H1 (cell line): ENCODE data around the gene CNNM2. TPM values are rescaled to one million over a fixed set of nuclear protein-coding genes. Genes with fewer than 3 reads are reported as not detected.

ENCODE experiments used
- CTCF ChIA-PET: fragments of 300-600 bp; sonication (Branson Sonifier 250); formaldehyde crosslinking; loops from one replicate; lab custom pipeline; 2021; ENCODE audit not compliant: partially characterized antibody; lab: Charles Lee
- POLR2A ChIA-PET: fragments of 300-600 bp; sonication (Branson Sonifier 250); formaldehyde crosslinking; loops from one replicate; lab custom pipeline; 2021; ENCODE audit warnings: inconsistent platforms; ENCODE audit not compliant: partially characterized antibody; lab: Charles Lee
- DNase-seq, 2 experiments: peaks; one replicate each; pipeline versions ENCODE4 v3.0.0 to v3.0.0-alpha.2; 2010 to 2022; ENCODE audit warnings: low spot score in 2 of 2, low read depth in 1 of 2, mixed read lengths in 1 of 2
- FAIRE-seq: peaks from 2 replicates; lab custom pipeline; 2011; peaks lifted over from hg19 to GRCh38; lab: Jason Lieb, UNC
- H2AFZ ChIP-seq: 2 replicates; pipeline ENCODE4 v1.8.1; 2012; ENCODE audit warnings: low read length, inconsistent platforms
- H2AK5ac ChIP-seq: 2 replicates; pipeline ENCODE4 v1.6.1; 2013; ENCODE audit warnings: low read depth, low read length
- H2BK120ac ChIP-seq: replicated peaks from 2 replicates; pipeline ENCODE3; 2013; ENCODE audit warnings: low read depth, low read length, inconsistent platforms
- H2BK12ac ChIP-seq: 2 replicates; pipeline ENCODE4 v1.6.1; 2013; ENCODE audit warnings: low read depth, low read length
- H2BK15ac ChIP-seq: 2 replicates; pipeline ENCODE4 v1.6.1; 2013; ENCODE audit warnings: low read length
- H2BK20ac ChIP-seq: 2 replicates; pipeline ENCODE4 v1.6.1; 2013; ENCODE audit warnings: low read length
- H2BK5ac ChIP-seq: 2 replicates; pipeline ENCODE4 v1.6.1; 2013; ENCODE audit warnings: low read depth, low read length
- H3K14ac ChIP-seq: 2 replicates; pipeline ENCODE4 v1.6.1; 2013; ENCODE audit warnings: inconsistent platforms; ENCODE audit not compliant: insufficient read length
- H3K18ac ChIP-seq: 2 replicates; pipeline ENCODE4 v1.6.1; 2013; ENCODE audit warnings: low read length; ENCODE audit errors: extremely low read depth
- H3K23ac ChIP-seq: 2 replicates; pipeline ENCODE4 v1.6.1; 2013; ENCODE audit warnings: inconsistent platforms; ENCODE audit not compliant: insufficient read length
- H3K23me2 ChIP-seq: 2 replicates; pipeline ENCODE4 v1.6.1; 2013; ENCODE audit warnings: low read depth, low read length
- H3K27ac ChIP-seq: 2 replicates; pipeline ENCODE4 v1.6.1; 2011; ENCODE audit warnings: low read depth, low read length, inconsistent platforms
- H3K27me3 ChIP-seq, 4 experiments: replicated peaks in 1 of 4; 1 replicate in 1 of 4; 2 replicates in 3 of 4; pipeline versions ENCODE4 v1.6.1 to v1.8.1; 2011 to 2013; ENCODE audit warnings: low read length in 3 of 4, mild to moderate bottlenecking in 3 of 4, inconsistent platforms in 2 of 4, mixed read lengths in 2 of 4, moderate library complexity in 1 of 4; ENCODE audit not compliant: control insufficient read depth in 3 of 4, insufficient read depth in 3 of 4; ENCODE audit errors: extremely low read depth in 1 of 4
- H3K36me3 ChIP-seq, 4 experiments: 2 replicates each; pipeline versions ENCODE4 v1.6.1 to v1.8.1; 2011 to 2013; ENCODE audit warnings: mild to moderate bottlenecking in 4 of 4, low read length in 3 of 4, moderate library complexity in 2 of 4, control low read depth in 1 of 4, inconsistent platforms in 1 of 4; ENCODE audit not compliant: insufficient read depth in 4 of 4, control insufficient read depth in 2 of 4
- H3K4ac ChIP-seq: replicated peaks from 2 replicates; pipeline ENCODE3; 2013; ENCODE audit warnings: low read length, low read depth, mixed read lengths, inconsistent platforms; ENCODE audit not compliant: insufficient read length
- H3K4me1 ChIP-seq, 4 experiments: replicated peaks in 1 of 4; 1 replicate in 1 of 4; 2 replicates in 3 of 4; pipeline versions ENCODE4 v1.6.1 to v1.8.1; 2011 to 2013; ENCODE audit warnings: low read length in 3 of 4, inconsistent platforms in 2 of 4, mixed read lengths in 1 of 4; ENCODE audit not compliant: insufficient read depth in 4 of 4, control insufficient read depth in 3 of 4
- H3K4me2 ChIP-seq, 2 experiments: 2 replicates each; pipeline versions ENCODE4 v1.6.1 to v1.8.1; 2011 to 2013; ENCODE audit warnings: low read depth in 2 of 2, low read length in 2 of 2, control low read depth in 1 of 2, inconsistent platforms in 1 of 2, mild to moderate bottlenecking in 1 of 2; ENCODE audit not compliant: insufficient read depth in 1 of 2
- H3K4me3 ChIP-seq, 4 experiments: fragments of 200-600, 300-600 bp in 1 of 4; sonication (generic), shearing (Covaris generic), sonication (Bioruptor Twin) in 1 of 4; 2 replicates each; pipeline versions ENCODE4 v1.5.1 to v1.8.1; 2011 to 2016; ENCODE audit warnings: low read length in 4 of 4, low read depth in 3 of 4, control low read depth in 2 of 4, inconsistent platforms in 2 of 4, mild to moderate bottlenecking in 2 of 4, mixed read lengths in 1 of 4, moderate library complexity in 1 of 4; ENCODE audit not compliant: insufficient read depth in 2 of 4; ENCODE audit errors: extremely low read depth in 1 of 4
- H3K56ac ChIP-seq: replicated peaks from 2 replicates; pipeline ENCODE3; 2013; ENCODE audit warnings: low read depth, mild to moderate bottlenecking, mixed read lengths, low read length, inconsistent platforms; ENCODE audit not compliant: insufficient read length
- H3K79me1 ChIP-seq: 2 replicates; pipeline ENCODE4 v1.6.1; 2013; ENCODE audit warnings: low read depth, low read length, control low read depth
- H3K79me2 ChIP-seq, 2 experiments: 2 replicates each; pipeline versions ENCODE4 v1.6.1 to v1.8.1; 2012 to 2013; ENCODE audit warnings: low read length in 2 of 2, mild to moderate bottlenecking in 2 of 2, inconsistent platforms in 1 of 2; ENCODE audit not compliant: insufficient read depth in 2 of 2, control insufficient read depth in 1 of 2
- H3K9ac ChIP-seq, 4 experiments: replicated peaks in 1 of 4; 1 replicate in 1 of 4; 2 replicates in 3 of 4; pipeline versions ENCODE4 v1.6.1 to v1.8.1; 2011 to 2013; ENCODE audit warnings: low read depth in 3 of 4, low read length in 3 of 4, control low read depth in 2 of 4, mild to moderate bottlenecking in 2 of 4, moderate library complexity in 2 of 4, inconsistent platforms in 1 of 4; ENCODE audit errors: extremely low read depth in 1 of 4
- H3K9me3 ChIP-seq, 2 experiments: 2 replicates each; pipeline versions ENCODE4 v1.6.1 to v1.8.1; 2012 to 2013; ENCODE audit warnings: mild to moderate bottlenecking in 2 of 2, moderate library complexity in 2 of 2, control low read depth in 1 of 2, inconsistent platforms in 1 of 2, low read depth in 1 of 2, low read length in 1 of 2, mixed read lengths in 1 of 2; ENCODE audit not compliant: insufficient read depth in 2 of 2
- H4K20me1 ChIP-seq, 2 experiments: replicated peaks in 1 of 2; 2 replicates each; pipeline versions ENCODE3 to v1.8.1; 2011 to 2013; ENCODE audit warnings: inconsistent platforms in 2 of 2, low read length in 2 of 2, mild to moderate bottlenecking in 1 of 2; ENCODE audit not compliant: insufficient read depth in 2 of 2, control insufficient read depth in 1 of 2
- H4K5ac ChIP-seq: 2 replicates; pipeline ENCODE4 v1.6.1; 2013; ENCODE audit warnings: low read length, low read depth, mixed read lengths, inconsistent platforms; ENCODE audit not compliant: insufficient read length
- H4K8ac ChIP-seq: 2 replicates; pipeline ENCODE4 v1.8.0; 2013; ENCODE audit warnings: mild to moderate bottlenecking, moderate library complexity, low read length, inconsistent platforms; ENCODE audit not compliant: insufficient read depth; ENCODE audit errors: extremely low read depth
- H4K91ac ChIP-seq: replicated peaks from 2 replicates; pipeline ENCODE3; 2013; ENCODE audit warnings: low read length, mixed read lengths, inconsistent platforms; ENCODE audit not compliant: insufficient read length
- CBX8 ChIP-seq: fragments of 300-800, 300-1000 bp; sonication (generic); IDR thresholded peaks from 2 replicates; pipeline ENCODE4 v1.7.1; 2016; ENCODE audit warnings: low read depth, low read length, borderline replicate concordance
- FOSL1 ChIP-seq: IDR thresholded peaks from 2 replicates; pipeline ENCODE4 v1.6.1; 2011; ENCODE audit warnings: mild to moderate bottlenecking, low read depth, low read length, moderate library complexity; ENCODE audit not compliant: insufficient read depth
- GTF2F1 ChIP-seq: IDR thresholded peaks from 2 replicates; pipeline ENCODE4 v1.6.1; 2012; ENCODE audit warnings: low read depth, low read length, improper control_type of control experiment, borderline replicate concordance
- PHF8 ChIP-seq: fragments of 200-600 bp; sonication (generic); conservative IDR thresholded peaks from 2 replicates; pipeline ENCODE4 v1.7.1; 2012; ENCODE audit warnings: low read depth, mild to moderate bottlenecking, inconsistent platforms, low read length, moderate library complexity
- POU5F1 ChIP-seq: IDR thresholded peaks from 2 replicates; pipeline ENCODE4 v1.6.1; 2011; ENCODE audit warnings: low read depth, mild to moderate bottlenecking, low read length, moderate library complexity
- SP4 ChIP-seq: IDR thresholded peaks from 2 replicates; pipeline ENCODE4 v1.6.1; 2012; ENCODE audit warnings: low read length, inconsistent platforms
- SUZ12 ChIP-seq: fragments of 200-600 bp; sonication (generic); IDR thresholded peaks from 2 replicates; pipeline ENCODE4 v1.6.1; 2012; ENCODE audit warnings: mild to moderate bottlenecking, inconsistent platforms, low read length, moderate library complexity, mixed read lengths
- TBP ChIP-seq: IDR thresholded peaks from 2 replicates; pipeline ENCODE4 v1.6.1; 2011; ENCODE audit warnings: low read depth, low read length, improper control_type of control experiment
- WGBS, 2 experiments: shearing (Covaris generic) in 1 of 2; methylation state at CpG; one replicate each; pipeline versions ENCODE4 v1.1.6 to v1.1.7; 2013 to 2015; ENCODE audit warnings: low lambda C conversion rate in 2 of 2, mixed read lengths in 2 of 2, inconsistent platforms in 1 of 2, low coverage in 1 of 2, missing lambda C conversion rate in 1 of 2; ENCODE audit not compliant: insufficient replicate concordance in 2 of 2, insufficient coverage in 1 of 2, insufficient read length in 1 of 2; ENCODE audit errors: extremely low coverage in 1 of 2, missing lambda C conversion rate in 1 of 2; 5-methylcytosine and 5-hydroxymethylcytosine counted together
- polyA plus RNA-seq, 7 experiments: library from polyadenylated mRNA; depleted of rRNA in 3 of 7; stranded (reverse) in 5 of 7; unstranded in 2 of 7; fragments of >200 nt in 5 of 7; fragments of 200-250 nt in 2 of 7; gene quantifications; 1 replicate in 5 of 7; 2 replicates in 1 of 7; 4 replicates in 1 of 7; pipeline versions ENCODE4 v1.2.1 to v1.2.3, GENCODE V29; 2011 to 2013; ENCODE audit warnings: missing spikeins in 2 of 7, mixed read lengths in 2 of 7
- total RNA-seq: library from RNA; stranded (reverse); fragmentation: NEBNext Ultra II Directional; extraction: Animal tissue kit (Norgen Biotek cat#: 25700); gene quantifications from 2 replicates; pipeline ENCODE4 v1.2.1, GENCODE V29; 2021
- TF ChIP-seq, protein P1 (sequence below): IDR thresholded peaks from 2 replicates; pipeline ENCODE4 v1.6.1; 2012; ENCODE audit warnings: inconsistent platforms
- TF ChIP-seq, protein P2 (sequence below): IDR thresholded peaks from 2 replicates; pipeline ENCODE4 v1.6.1; 2011; ENCODE audit warnings: low read length, improper control_type of control experiment

CNNM2 gene
- total and polyA plus RNA-seq, 2 of the 8 experiments (the other 6 are each of a cell fraction or from before 2014, with no cell fraction given): 7.3 to 23.6 TPM

DNA sequence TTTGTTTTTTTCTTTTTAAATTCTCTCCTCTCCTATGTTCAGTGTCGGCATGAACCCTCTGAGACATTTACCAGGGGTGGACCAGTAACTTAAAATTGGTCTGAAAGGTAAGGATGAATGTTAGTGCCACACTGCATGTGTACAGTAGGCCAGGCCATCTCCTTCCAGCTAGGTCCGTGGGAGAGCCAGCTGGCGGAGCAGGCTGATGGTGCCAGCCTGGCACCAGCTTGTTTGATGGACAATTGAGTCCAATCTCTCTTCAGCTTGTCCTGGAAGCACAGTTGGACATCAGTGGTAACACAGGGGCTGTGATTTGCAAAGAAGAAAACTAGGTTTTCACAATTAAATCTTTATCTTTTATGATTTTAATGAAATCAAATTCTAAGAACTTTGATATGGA, 136.5 kb downstream of the CNNM2 start:
- no peaks in the 10 kb centered on the region for H3K27me3 ChIP-seq
- H3K4me3 ChIP-seq: no peak overlapping the region
- no peaks in the 10 kb centered on the region for H3K9me3 ChIP-seq
- H2BK5ac ChIP-seq: no peak overlapping the region
- H2BK120ac ChIP-seq: no peak overlapping the region
- no peak overlapping the region; the same call in 1 of the 2 replicates for H4K8ac ChIP-seq
- 90% methylated on average over 3 of the region's 3 CpGs; no CpG with 5 or more reads in 1 of the 2 experiments for WGBS, 2 experiments
- H3K56ac ChIP-seq: no peak overlapping the region
- H3K79me2 ChIP-seq: no peaks in the 10 kb centered on the region
- no peak overlapping the region for H3K9ac ChIP-seq
- no peak overlapping the region for H2BK12ac ChIP-seq
- H3K79me1 ChIP-seq: no peaks in the 10 kb centered on the region
- no peaks in the 10 kb centered on the region for H3K23me2 ChIP-seq
- no peaks in the 10 kb centered on the region for H4K20me1 ChIP-seq
- H4K91ac ChIP-seq: no peak overlapping the region
- no peak overlapping the region for H3K18ac ChIP-seq
- H2AK5ac ChIP-seq: no peak overlapping the region
- H3K27ac ChIP-seq: no peak overlapping the region
- H2BK20ac ChIP-seq: no peak overlapping the region
- no peak overlapping the region for H2BK15ac ChIP-seq
- no peaks in the 10 kb centered on the region for H3K4me1 ChIP-seq
- H3K14ac ChIP-seq: no peak overlapping the region
- H4K5ac ChIP-seq: no peak overlapping the region
- ChIA-PET POLR2A (interaction anchor here (0.6 to 0.8 kb wide), 2 partner anchors 15 to 336 kb away, joined by 3 to 4 read pairs; no protein-coding TSS in a partner anchor), CTCF (interaction anchor here (0.6 to 2.7 kb wide), 12 partner anchors 8 to 487 kb away, joined by 3 to 11 read pairs (median 4); partner anchors contain the start of gene CNNM2)
- FAIRE-seq (no peak), DNase-seq (no peak)
- H3K4ac ChIP-seq: no peak overlapping the region
- no peak overlapping the region for H2AFZ ChIP-seq
- H3K23ac ChIP-seq: no peak overlapping the region
- H3K4me2 ChIP-seq: no peak overlapping the region
- H3K36me3 ChIP-seq: no peaks in the 10 kb centered on the region
- TF ChIP-seq POU5F1 (no peak), SUZ12 (no peak), GTF2F1 (no peak), TBP (no peak), FOSL1 (no peak), PHF8 (no peak), SP4 (no peak), CBX8 (no peak)
- TF ChIP-seq, protein P1, sequence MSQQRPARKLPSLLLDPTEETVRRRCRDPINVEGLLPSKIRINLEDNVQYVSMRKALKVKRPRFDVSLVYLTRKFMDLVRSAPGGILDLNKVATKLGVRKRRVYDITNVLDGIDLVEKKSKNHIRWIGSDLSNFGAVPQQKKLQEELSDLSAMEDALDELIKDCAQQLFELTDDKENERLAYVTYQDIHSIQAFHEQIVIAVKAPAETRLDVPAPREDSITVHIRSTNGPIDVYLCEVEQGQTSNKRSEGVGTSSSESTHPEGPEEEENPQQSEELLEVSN: no peak
- TF ChIP-seq, protein P2, sequence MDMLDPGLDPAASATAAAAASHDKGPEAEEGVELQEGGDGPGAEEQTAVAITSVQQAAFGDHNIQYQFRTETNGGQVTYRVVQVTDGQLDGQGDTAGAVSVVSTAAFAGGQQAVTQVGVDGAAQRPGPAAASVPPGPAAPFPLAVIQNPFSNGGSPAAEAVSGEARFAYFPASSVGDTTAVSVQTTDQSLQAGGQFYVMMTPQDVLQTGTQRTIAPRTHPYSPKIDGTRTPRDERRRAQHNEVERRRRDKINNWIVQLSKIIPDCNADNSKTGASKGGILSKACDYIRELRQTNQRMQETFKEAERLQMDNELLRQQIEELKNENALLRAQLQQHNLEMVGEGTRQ: no peak
